IMR-90 (cell line): ENCODE data around the gene LPIN1.

Source experiments
- CTCF ChIP-seq: conservative IDR thresholded peaks from 2 replicates; pipeline ENCODE4 v1.5.1; 2012; ENCODE audit warnings: mild to moderate bottlenecking, low read depth, low read length, improper control_type of control experiment
- RCOR1 ChIP-seq: IDR thresholded peaks from 2 replicates; pipeline ENCODE4 v1.6.1; 2012; ENCODE audit warnings: mild to moderate bottlenecking, low read length, improper control_type of control experiment; ENCODE audit not compliant: insufficient replicate concordance
- SMC3 ChIP-seq: fragments of 150-350 bp; IDR thresholded peaks from 2 replicates; pipeline ENCODE4 v1.6.1; 2016; ENCODE audit warnings: low read depth, mild to moderate bottlenecking, antibody characterized with exemption, low read length, moderate library complexity

DNA sequence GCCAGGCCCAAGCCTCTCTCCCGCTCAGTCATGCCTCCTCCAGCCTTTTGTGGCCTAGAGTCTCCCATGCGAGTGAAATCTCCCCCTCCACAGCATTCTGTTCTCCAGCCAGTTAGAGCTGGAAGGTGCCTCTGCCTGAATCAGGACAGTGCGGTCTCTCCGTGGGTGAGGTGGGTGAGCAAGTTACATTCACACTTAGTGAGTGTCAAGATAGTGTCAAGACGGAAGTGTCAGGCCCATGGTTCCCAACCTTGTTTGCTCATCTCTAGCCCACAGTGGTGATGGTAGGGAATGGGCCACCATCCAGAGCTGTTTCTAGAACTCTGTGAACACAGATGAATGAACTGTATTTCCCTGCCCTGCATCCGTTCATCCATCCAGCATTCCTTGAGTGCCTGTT is 59.5 kb downstream of the LPIN1 start:
- no peak for TF ChIP-seq SMC3
- no peak for TF ChIP-seq CTCF
- no peak for TF ChIP-seq RCOR1
